RWPE2 (cell line): ENCODE data around the gene NHLRC2.

Experiments used
- ATAC-seq: fragments of 200-7000 bp; cut with Tn5 transposase; 3 replicates; pipeline ENCODE4 v1.9.1; 2021; ENCODE audit warnings: low read depth
- DNase-seq: peaks from one replicate; pipeline ENCODE4 v3.0.0-alpha.2; 2020; ENCODE audit warnings: low spot score
- H3K27ac ChIP-seq: fragments of 450-650 bp; 2 replicates; pipeline ENCODE4 v1.5.1; 2017; ENCODE audit warnings: mild to moderate bottlenecking; ENCODE audit not compliant: poor library complexity, severe bottlenecking
- H3K27me3 ChIP-seq: fragments of 250-450 bp; sonication (Bioruptor Pico); 2 replicates; pipeline ENCODE4 v1.5.1; 2021; ENCODE audit warnings: mild to moderate bottlenecking, moderate library complexity; ENCODE audit not compliant: insufficient read depth, poor library complexity, severe bottlenecking
- H3K36me3 ChIP-seq: fragments of 250-450 bp; sonication (Bioruptor Pico); 2 replicates; pipeline ENCODE4 v1.5.1; 2020; ENCODE audit warnings: low read depth, mild to moderate bottlenecking, moderate library complexity
- H3K4me1 ChIP-seq: fragments of 250-450 bp; sonication (Bioruptor Pico); 2 replicates; pipeline ENCODE4 v1.5.1; 2021; ENCODE audit warnings: mild to moderate bottlenecking, moderate library complexity; ENCODE audit not compliant: insufficient read depth, poor library complexity, severe bottlenecking
- H3K4me3 ChIP-seq: fragments of 250-450 bp; sonication (Bioruptor Pico); 2 replicates; pipeline ENCODE4 v1.5.1; 2021; ENCODE audit warnings: mild to moderate bottlenecking, moderate library complexity; ENCODE audit not compliant: severe bottlenecking
- H3K9me3 ChIP-seq: fragments of 250-450 bp; sonication (Bioruptor Pico); 2 replicates; pipeline ENCODE4 v1.5.1; 2021; ENCODE audit warnings: mild to moderate bottlenecking, moderate library complexity; ENCODE audit not compliant: severe bottlenecking
- TF ChIP-seq, protein P1 (sequence below): fragments of 450-650 bp; IDR thresholded peaks from one replicate; pipeline ENCODE4 v1.5.1; 2017; ENCODE audit warnings: mild to moderate bottlenecking, moderate library complexity; ENCODE audit not compliant: poor library complexity, severe bottlenecking

Gene NHLRC2

DNA sequence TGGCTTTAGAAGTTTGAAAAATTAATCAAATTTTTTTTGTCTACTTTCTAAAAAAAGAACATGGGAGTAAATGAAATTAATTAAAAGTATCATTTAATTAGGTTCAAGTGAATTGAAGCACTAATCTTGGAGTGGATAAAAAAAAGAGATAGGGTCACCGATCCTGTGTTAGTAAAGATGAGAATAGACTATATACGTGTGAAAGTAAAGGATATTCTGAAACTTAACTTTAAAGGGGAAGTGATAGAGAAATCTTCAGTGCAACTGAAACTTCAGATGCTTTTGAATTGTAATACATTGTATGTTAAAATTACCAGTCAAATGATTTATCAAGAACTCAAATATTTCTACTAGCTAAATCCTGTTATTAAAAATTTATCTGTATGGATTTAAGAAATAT, 4.8 kb downstream of the NHLRC2 start:
- no peak for ATAC-seq
- peaks cover 59% of the 10 kb centered on the region for H3K36me3 ChIP-seq
- H3K27ac ChIP-seq = no peak overlapping the region

DNA sequence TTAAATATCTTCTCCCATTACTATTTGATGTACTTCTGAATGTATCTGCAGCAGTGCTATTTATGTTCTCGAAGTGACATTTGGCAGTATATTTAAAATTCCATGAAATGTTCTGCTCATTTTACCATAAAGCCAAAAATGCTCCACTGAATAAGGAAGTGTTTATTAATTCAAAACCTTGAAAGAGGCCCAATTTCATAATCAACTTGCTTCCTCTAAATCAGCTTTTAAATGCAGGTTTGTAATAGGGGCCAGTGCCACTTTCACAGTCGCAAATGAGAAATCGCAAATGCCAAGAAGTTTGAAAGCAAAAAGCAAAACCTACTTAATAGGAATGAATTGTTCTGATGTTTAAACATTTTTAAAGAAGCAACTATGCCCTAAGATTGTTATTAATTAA, 11.4 kb downstream of the NHLRC2 start:
- ATAC-seq (no peak), DNase-seq (no peak)
- H3K27ac ChIP-seq = no peak overlapping the region
- TF ChIP-seq, protein P1, sequence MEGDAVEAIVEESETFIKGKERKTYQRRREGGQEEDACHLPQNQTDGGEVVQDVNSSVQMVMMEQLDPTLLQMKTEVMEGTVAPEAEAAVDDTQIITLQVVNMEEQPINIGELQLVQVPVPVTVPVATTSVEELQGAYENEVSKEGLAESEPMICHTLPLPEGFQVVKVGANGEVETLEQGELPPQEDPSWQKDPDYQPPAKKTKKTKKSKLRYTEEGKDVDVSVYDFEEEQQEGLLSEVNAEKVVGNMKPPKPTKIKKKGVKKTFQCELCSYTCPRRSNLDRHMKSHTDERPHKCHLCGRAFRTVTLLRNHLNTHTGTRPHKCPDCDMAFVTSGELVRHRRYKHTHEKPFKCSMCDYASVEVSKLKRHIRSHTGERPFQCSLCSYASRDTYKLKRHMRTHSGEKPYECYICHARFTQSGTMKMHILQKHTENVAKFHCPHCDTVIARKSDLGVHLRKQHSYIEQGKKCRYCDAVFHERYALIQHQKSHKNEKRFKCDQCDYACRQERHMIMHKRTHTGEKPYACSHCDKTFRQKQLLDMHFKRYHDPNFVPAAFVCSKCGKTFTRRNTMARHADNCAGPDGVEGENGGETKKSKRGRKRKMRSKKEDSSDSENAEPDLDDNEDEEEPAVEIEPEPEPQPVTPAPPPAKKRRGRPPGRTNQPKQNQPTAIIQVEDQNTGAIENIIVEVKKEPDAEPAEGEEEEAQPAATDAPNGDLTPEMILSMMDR = no peak
- no peaks in the 10 kb centered on the region for H3K27me3 ChIP-seq
- H3K36me3 ChIP-seq = peaks cover 40% of the 10 kb centered on the region
- H3K4me3 ChIP-seq = no peak overlapping the region
- H3K9me3 ChIP-seq = no peaks in the 10 kb centered on the region
- no peaks in the 10 kb centered on the region for H3K4me1 ChIP-seq

More for the DNA sequence above, 4.8 kb downstream of the NHLRC2 start:
- H3K9me3 ChIP-seq = no peaks in the 10 kb centered on the region
- H3K27me3 ChIP-seq = no peaks in the 10 kb centered on the region
- H3K4me1 ChIP-seq = peaks cover 10% of the 10 kb centered on the region
- TF ChIP-seq, protein P1 = no peak
- no peak for DNase-seq
- H3K4me3 ChIP-seq = no peak overlapping the region

DNA sequence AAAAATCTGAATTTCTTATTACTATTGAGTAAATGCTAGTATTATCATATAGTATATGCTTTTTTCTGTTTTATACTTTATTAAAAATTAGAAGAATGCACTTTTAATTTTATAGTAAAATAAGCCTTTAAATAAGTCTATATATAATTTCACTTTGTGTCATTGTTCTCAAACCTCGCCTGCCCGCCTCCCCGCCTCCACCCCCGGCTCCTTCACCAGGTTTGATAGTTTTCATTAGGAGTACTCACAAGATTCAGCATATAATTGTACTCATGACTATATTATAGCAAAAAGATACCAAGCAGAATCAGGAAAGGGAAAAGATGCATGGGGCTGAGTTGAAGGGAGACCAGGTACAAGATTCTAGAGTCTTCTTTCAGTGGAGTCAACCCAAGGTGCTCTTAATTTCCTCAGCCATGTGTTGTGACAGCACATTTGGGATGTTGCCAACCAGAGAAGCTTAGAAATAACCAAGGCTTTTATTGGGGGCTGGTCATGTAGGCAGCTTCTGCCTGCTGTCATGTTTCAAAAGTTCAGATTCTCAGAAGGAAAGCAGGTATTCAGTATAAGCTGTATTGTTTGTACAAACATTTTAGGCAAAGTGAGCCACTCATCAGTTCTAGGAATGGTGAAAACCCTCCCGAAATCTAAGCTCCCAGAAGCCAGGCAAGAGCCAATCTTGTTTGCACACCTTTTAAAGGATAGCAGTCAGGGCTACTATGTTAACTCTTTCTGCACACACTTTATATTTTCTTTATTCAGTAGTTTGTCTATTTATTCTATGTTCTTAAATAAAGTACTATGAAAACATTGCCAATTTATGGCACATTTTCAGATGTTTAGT, 12.3 kb downstream of the NHLRC2 start:
- Histone ChIP-seq H3K27ac (no peak overlapping the region), H3K36me3 (peaks cover 40% of the 10 kb centered on the region), H3K4me3 (no peak overlapping the region), H3K9me3 (no peaks in the 10 kb centered on the region), H3K4me1 (no peaks in the 10 kb centered on the region), H3K27me3 (no peaks in the 10 kb centered on the region)
- DNase-seq (no peak), ATAC-seq (no peak)
- TF ChIP-seq, protein P1 = no peak

DNA sequence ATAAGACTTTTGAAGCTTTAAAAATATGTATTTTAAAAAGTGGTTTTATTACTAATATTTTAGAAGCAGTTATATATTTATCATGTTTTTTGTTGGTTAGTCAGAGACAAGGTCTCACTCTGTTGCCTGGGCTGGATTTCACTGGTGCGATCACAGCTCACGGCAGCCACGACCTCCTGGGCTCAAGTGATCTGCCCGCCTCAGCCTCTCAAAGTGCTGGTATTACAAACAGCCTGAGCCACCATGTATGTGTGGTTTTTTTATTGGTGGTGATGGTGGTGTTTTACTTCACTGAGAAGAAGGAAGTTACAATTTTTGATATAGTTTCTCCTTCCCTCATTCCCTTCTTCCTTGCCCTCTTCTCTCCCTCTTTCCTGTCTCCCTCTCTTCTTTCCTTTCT, 13.4 kb downstream of the NHLRC2 start:
- Histone ChIP-seq H3K27me3 (no peaks in the 10 kb centered on the region), H3K4me3 (no peak overlapping the region), H3K36me3 (peaks cover 36% of the 10 kb centered on the region), H3K4me1 (no peaks in the 10 kb centered on the region), H3K27ac (no peak overlapping the region), H3K9me3 (no peaks in the 10 kb centered on the region)
- DNase-seq (no peak), ATAC-seq (no peak)
- TF ChIP-seq, protein P1 = no peak

DNA sequence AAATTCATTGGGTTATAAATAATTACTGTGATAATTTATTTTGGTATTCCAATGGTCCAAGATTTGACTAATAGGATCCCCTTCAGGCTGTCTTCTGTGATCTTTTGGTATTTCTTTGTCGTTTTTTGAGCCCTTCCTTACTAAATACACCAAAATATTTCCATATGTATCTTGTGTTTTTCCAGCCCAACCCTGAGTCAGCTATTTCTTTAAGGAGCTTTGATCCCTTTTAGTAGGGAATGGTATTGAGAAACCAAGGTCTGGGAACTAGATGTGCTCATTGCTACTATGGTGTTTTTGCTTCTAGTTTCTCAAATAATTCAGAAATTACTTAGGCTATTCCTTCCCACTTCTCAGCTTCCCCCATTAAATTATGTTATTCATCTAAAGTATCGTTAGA, 15.3 kb downstream of the NHLRC2 start:
- TF ChIP-seq, protein P1 = no peak
- DNase-seq (no peak), ATAC-seq (no peak)
- Histone ChIP-seq H3K27ac (no peak overlapping the region), H3K9me3 (no peaks in the 10 kb centered on the region), H3K4me1 (no peaks in the 10 kb centered on the region), H3K27me3 (no peaks in the 10 kb centered on the region), H3K4me3 (no peak overlapping the region), H3K36me3 (peaks cover 26% of the 10 kb centered on the region)
